Measurements from ENCODE around the gene ALKBH3.
A peak's percentile ranks its signal among the peaks of the same experiment; 100 is the strongest.

The ALKBH3 gene

DNA sequence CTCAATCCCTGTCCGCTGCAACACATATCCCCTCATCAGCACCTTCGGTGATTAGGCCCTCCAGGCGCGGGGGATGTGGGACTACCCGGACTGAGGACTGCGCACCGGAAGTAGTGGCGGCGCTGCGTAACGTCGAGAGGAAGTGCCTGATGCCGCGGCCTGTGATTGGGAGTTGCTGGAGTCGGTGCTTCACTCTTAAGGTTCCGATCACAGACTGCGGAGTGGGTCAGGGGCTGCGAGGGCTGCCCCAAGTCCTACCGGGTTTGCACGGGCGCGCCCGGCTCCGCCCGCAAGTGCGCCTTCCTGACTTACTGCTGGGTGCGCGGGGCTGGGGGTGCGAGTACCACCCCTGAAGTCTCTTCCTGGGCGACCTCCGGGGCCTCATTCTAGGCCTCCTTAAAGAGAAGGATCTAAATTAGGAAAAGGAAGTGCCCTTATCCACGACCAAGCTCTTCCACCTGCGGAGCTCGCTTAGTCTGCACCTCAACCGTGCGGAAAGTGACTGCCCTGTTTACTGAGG, at the start of gene ALKBH3:
Gene ALKBH3, plus strand, starts transcription at position 192 of the 520 bp plus-strand sequence. CDS start 1,822 bp downstream, outside the sequence.
- DNase-seq = peak; percentile 65

DNA sequence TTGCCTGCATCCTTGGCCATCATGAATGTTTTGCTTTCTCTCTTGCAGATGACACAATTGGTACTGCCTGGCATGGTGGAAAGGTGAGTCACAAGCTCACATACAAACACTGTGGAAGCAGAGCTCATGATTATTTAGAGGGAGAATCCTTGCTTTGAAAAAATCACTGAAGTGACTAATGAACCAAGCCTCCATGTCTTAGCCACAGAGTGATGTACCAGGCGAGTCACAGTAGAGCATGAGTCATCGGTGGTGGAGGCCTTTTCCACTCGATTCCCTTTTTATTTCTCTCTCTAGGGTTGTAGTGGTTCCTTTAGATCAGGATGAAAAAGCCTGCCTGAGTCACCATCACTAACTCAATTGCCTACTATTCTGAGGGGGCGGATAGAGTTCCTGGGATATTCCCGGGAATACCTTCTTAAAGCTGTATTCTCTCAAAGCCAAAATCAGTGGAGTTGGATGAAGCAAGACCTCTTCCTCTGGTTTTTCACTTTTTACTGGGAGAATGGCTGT, 49.6 kb upstream of the ALKBH3 start:
- DNase-seq = peak; percentile 35

GRCh38 chr11:43832536-43832935, 48.1 kb upstream of the ALKBH3 start:
- no peak for DNase-seq

GRCh38 chr11:43833657-43834073, 47.0 kb upstream of the ALKBH3 start:
- no peak for DNase-seq

DNA sequence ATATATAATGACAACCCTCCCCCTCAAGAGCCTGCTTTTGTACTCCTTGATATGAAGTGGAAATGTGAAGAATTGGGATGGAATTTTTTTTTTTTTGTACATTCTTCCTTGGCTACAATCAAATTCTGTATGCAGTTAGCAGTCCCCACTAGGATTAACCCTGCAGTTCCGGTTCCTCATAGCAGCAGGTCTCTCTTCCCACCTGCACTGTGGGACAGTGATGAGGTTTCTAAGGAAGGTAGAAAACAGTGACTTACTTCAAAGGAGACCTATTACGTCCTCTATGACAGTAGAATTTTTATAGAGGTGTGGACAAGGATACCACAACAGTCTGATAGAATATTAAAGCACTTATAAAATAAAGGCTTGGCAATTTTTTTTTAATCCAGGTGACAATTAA, 46.3 kb upstream of the ALKBH3 start:
- no peak for DNase-seq

GRCh38 chr11:43835104-43835503, 45.5 kb upstream of the ALKBH3 start:
- no peak for DNase-seq

- no peak for DNase-seq
Observed at GRCh38 chr11:43837879-43838278, 42.8 kb upstream of the ALKBH3 start.

DNA sequence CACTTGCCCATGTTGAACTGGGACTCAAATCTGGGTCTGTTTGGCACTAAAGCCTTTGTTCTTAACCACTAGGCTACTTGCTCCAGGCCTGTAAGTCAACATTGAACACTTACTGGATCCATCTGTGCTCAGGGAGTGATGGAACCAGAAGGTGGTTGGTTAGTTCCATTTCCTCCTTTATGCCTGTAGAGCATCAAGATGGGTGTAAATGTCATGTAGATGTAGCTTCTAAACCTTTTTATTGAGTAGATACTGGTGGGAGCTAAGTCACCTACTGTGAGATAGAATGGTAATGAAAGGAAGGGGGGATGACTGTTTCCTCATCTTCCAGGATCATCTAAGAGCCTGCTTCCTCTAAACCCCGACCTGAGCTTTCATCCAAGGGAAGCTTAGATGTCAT, 38.6 kb upstream of the ALKBH3 start:
- no peak for DNase-seq

DNA sequence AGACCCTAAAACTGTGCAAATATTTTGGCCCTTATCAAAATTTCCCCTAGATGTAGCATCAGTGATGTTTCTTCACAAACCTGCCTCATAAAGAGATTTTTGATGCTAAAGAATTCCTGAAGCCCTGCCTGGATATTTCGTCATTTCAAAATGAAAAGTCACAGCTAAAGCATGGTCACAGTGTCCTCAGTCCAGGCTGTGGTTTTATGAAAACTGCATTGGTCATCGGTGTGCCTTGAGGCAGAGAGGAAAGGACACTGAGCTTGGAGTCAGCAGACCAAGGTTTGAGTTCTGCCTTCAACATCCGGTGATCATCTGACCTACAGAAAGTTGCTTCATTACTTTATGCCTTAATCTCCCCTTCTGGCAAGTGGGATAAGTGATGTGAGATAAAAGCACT, 34.8 kb upstream of the ALKBH3 start:
- DNase-seq = no peak

GRCh38 chr11:43852057-43852636, 28.5 kb upstream of the ALKBH3 start:
- peak; percentile 41 for DNase-seq

DNA sequence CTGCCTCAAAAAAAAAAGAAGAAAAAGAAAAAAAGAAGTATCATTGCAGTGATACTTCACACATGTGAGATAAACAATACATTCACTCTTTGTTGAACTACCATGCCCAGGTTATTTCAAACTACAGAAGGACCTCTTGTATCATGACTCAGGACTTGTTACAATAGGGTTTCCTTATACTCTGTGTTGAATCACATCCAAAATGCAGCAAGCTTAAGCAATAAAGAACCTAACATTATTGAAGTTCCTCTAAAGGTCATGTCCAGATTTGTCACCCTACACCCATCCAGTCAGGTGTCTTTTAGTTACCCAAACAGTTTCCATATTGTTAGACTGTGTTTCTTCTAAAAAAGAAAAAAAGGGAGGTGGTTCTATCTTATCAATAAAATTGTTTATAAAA, 26.9 kb upstream of the ALKBH3 start:
- no peak for DNase-seq

GRCh38 chr11:43856993-43857392, 23.6 kb upstream of the ALKBH3 start:
- DNase-seq = no peak

- no peak for DNase-seq
Observed at GRCh38 chr11:43861141-43861540, 19.5 kb upstream of the ALKBH3 start.

DNA sequence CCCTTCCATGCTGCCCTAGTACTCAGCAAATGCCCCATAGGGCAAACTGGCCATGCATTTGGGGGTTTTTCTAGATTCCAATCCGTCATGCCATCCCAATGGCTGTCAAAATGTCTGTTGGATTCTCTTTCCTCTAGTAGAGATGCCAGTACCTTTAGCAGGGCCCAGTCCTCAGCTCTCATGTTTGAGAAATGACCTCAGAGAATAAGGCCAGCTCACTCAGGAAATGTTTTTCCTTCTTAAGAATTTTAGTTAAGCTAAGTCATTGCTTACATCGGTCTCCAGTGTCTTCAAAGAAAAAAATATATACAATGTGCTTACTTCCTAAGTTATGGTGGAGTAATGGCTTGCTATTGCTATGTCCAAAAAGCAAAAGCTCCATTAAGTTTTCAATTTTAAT, 14.1 kb upstream of the ALKBH3 start:
- no peak for DNase-seq

DNA sequence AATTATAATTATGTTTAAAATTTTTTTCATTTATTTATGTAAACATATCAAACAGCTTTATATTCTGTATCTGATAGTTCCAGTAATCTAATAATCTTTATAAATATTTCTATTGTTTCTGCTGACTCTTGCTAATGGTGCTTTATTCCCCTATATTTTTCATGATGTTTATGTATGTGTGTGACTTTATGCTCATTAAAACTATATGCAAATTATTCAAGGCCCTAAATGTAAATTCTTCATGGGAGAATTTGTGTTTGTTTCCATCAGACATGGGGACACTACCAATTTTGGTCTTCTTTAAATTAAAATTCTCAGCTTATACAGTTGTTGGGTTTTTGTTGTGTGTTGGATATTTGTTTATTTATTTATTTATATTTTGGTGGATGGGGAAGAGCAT, 13.7 kb upstream of the ALKBH3 start:
- no peak for DNase-seq

DNA sequence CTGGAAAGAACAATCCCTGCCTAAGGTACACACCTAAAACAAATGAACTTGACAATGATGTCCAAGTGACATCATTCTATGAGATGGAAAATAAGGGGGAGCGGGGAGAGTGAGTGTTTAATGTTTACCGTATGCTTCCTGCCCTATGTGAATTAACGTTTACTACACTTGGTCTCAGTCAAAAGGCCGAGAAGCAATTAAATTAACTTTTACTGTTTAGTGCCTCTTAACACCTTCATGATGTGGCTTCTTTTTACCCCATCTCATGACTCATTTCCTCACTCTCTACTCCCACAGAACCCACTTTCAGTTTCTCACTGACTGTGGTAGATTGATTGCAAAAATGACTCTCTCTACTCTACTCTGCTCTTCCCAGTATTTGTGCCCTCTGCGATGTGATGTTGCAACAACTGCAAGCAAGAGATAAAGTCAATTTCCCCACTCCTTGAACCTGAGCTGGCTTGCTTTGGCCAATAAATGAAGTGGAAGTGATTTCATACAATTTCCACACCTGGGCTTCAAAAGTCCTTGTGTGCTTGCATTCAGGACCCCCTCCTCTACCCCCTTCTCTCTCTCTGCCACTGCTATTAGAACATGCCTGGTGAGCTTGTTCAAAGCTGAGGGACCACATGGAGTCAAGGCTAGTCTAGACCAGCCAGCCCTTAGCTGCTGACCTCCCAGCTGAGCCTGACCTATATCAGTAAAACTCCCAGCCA, 11.6 kb upstream of the ALKBH3 start:
- no peak for DNase-seq

DNA sequence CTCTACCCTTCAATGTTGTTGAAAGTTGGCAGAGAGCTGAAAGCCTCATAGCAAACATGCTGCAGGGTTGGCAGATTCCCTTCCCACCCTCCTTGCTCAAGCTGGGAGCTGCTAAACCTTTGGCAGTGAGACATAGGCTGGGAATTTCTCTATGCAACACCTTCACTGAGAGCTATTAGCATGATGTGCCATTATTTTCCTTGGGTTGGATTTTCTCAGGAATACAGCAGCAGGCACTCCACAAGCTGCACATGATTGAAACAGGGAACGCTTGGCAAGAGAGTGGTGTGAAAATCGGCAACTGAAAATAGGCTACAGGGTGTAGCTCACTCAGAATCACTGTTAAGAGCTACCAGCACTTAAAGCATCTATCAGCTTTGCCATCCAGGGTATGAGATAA, 9.6 kb upstream of the ALKBH3 start:
- DNase-seq = no peak

GRCh38 chr11:43872995-43873394, 7.6 kb upstream of the ALKBH3 start:
- DNase-seq = no peak

DNA sequence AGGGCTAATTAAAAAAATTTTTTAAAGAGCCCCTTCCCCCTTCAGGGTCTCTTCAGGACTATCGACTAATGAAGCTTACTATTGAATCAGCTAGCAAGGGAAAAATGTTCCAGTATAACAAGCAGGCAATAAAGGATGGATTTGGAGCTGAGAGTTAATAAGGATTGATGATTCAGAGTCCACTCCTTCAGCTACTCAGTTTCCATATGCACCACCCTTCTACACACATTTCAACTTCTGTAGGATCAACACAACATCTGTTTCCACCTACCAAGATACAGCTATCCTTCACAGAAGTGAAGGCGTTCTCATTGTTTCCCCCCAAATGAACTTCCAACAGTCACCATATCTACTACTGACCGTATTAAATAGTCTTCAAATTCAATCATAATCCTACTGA, 6.6 kb upstream of the ALKBH3 start:
- no peak for DNase-seq

DNA sequence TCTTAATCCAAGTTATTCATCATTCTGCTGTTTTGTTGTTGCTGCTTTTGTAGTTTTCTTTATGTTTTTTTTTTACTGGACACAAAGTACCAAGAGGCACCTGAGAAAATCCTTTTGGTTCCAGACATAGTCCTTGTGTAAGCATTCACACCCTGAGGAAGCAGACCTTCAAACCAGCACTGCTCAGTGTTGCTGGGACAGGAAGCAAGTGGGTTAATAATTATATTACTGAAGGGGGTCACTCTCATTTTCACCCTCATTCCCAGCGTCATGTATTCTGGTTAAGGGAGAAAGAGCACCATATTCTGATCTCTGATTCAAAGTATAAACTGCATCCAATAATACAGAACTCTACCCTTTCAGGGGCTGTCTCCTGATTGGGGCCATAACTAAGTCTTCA, 5.9 kb upstream of the ALKBH3 start:
- DNase-seq = no peak

- no peak for DNase-seq
Observed at GRCh38 chr11:43879789-43880639, 617 bp upstream of the ALKBH3 start.

DNA sequence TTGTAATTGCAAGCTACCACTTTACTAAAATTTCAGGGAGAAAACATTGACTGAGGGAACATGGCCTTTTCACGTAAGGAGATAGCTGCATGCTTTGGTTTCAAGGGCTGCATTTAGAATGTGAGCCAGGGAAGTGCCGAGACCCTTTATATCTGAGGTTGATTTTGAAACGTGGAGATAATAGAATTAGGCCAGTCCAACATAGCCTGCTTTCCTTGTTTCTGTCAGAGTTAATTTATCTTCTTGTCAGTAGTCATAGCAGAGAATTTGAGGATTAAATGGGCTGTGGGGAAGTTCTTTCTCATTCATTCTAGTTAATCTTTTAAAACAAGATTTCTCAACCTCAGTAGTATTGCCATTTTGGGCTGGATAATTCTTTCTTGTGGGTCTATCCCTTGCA, 12.2 kb downstream of the ALKBH3 start:
- no peak for DNase-seq

DNA sequence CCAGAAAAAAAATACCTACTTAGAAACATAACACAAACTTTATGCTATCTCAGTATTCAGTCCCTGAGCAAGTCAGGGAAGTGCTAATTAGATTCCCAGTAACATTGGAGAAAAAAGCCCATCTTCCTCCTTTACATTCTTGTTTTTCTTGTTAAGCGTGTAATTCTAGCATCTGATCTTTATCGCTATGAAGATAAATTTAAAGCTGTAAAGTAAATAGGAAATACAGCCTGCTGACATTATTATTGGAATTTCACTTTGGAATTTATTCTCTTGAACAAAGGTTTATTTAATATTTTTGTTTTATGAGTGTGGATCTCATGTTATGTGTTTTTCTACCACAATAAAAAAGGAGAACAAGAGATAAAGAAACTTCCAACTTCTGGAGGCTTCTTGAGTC, 13.9 kb downstream of the ALKBH3 start:
- no peak for DNase-seq

GRCh38 chr11:43895601-43896000, 15.0 kb downstream of the ALKBH3 start:
- DNase-seq = no peak
